Epithelial cell of proximal tubule (primary cell): ENCODE data around the gene TSPAN1. TPM values are rescaled to one million over a fixed set of nuclear protein-coding genes. Genes with fewer than 3 reads are reported as not detected.
A peak's percentile ranks its signal among the peaks of the same experiment; 100 is the strongest.

Experiments
- DNase-seq: peaks from one replicate; pipeline ENCODE4 v3.0.0-alpha.2; 2011; ENCODE audit warnings: low read depth
- H3K4me3 ChIP-seq: 2 replicates; pipeline ENCODE4 v1.5.1; 2011; ENCODE audit warnings: low read depth, mild to moderate bottlenecking, low read length
- total RNA-seq: library from RNA; depleted of rRNA; stranded (reverse); fragments of >200 nt; gene quantifications from 2 replicates; pipeline ENCODE4 v1.2.3, GENCODE V29; 2015
- TF ChIP-seq, protein P1 (sequence below): conservative IDR thresholded peaks from 2 replicates; pipeline ENCODE4 v1.5.1; 2012; ENCODE audit warnings: low read depth, mild to moderate bottlenecking, low read length

The TSPAN1 gene
- total RNA-seq, 1 donor from 2014 or later = 117 TPM

DNA sequence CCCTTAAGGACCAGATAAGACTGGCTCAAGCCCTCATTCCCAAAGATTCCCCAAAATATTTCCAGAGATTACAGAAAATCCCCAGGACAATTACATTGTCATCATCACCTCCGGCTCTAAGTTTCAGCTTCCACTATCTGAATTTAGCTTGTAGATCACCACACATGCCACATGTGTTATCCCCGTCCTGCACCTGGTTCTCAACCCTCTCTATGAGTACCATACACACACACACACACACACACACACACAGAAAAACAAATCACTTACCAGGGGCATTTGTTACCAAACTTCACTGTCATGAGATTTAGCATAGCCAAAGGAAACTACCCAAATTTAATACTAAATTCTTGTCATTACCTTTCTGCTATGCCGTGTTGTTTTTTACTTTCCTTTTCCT, 15.4 kb upstream of the TSPAN1 start:
- no peak overlapping the region for H3K4me3 ChIP-seq
- no peak for DNase-seq
- TF ChIP-seq, protein P1, sequence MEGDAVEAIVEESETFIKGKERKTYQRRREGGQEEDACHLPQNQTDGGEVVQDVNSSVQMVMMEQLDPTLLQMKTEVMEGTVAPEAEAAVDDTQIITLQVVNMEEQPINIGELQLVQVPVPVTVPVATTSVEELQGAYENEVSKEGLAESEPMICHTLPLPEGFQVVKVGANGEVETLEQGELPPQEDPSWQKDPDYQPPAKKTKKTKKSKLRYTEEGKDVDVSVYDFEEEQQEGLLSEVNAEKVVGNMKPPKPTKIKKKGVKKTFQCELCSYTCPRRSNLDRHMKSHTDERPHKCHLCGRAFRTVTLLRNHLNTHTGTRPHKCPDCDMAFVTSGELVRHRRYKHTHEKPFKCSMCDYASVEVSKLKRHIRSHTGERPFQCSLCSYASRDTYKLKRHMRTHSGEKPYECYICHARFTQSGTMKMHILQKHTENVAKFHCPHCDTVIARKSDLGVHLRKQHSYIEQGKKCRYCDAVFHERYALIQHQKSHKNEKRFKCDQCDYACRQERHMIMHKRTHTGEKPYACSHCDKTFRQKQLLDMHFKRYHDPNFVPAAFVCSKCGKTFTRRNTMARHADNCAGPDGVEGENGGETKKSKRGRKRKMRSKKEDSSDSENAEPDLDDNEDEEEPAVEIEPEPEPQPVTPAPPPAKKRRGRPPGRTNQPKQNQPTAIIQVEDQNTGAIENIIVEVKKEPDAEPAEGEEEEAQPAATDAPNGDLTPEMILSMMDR = no peak

DNA sequence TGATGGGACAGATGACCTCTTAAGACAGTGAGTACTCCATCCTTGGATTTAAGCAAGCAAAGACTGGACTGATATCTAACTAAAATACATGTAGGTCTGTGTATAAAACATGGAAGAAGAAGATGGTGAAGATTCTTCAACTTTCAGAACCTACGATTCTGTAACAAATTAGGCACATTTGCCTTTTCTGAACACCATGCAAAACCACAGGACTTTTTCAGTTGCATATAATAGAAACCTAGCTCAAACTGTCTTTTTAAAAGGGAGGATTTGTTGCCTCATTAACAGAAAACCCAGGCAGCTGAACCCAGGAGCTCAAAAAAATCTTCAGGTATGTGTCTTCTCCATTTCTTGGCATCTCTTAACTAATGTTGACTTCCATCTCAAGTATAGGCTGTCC, 14.7 kb upstream of the TSPAN1 start:
- DNase-seq = no peak
- no peak overlapping the region for H3K4me3 ChIP-seq
- TF ChIP-seq, protein P1 = no peak

DNA sequence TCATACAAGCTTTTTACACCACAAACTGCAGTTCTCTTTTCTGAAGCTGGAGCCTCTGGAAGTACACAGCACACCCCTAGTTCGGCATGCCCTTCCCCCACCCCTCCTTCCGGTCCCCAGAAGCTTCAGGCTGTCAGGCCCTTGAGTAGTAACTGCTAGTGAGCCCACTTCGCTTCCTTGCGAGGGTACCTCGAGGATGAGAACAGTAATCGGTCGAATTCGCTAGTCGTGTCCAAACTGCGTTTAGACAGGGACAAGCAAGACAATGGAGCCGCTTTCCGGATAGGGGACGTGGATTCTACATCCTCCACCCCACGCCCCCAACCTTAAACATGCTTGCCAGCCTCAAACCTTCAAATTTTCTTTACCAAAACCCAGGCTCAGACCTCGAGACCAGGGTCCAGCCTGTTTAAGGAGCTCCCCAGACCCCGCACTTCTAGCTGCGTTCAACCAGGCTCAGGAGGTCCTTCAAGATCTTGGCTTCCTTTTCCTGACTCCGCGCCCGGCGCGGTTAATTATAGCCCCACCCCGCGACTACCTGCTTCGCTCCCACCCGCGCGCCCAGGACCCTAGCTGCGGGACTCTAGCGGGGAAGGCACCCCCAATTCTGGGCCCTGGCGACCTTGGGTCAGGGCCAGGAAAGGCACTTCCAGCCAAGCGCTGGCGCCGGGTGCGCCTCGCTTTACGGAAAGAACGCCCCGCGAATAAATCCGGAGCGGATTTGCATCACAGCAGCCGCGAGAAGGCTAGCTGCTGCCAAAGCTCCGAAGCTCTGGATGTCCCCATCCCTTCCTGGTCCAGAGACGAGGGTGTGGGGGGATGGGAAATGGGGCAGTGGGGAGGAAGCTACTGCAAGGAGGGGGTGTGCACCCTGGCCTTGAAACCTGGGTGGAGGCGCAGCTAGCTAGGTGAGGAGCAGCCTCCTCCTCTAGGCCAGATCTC, 8.1 kb upstream of the TSPAN1 start:
- TF ChIP-seq, protein P1 = no peak
- peak overlapping the region; percentile 35 for H3K4me3 ChIP-seq
- no peak for DNase-seq

- TF ChIP-seq, protein P1 = no peak
- DNase-seq = no peak
- no peak overlapping the region for H3K4me3 ChIP-seq
These were observed 6.4 kb upstream of the TSPAN1 start for GRCh38 chr1:46168477-46168876.

DNA sequence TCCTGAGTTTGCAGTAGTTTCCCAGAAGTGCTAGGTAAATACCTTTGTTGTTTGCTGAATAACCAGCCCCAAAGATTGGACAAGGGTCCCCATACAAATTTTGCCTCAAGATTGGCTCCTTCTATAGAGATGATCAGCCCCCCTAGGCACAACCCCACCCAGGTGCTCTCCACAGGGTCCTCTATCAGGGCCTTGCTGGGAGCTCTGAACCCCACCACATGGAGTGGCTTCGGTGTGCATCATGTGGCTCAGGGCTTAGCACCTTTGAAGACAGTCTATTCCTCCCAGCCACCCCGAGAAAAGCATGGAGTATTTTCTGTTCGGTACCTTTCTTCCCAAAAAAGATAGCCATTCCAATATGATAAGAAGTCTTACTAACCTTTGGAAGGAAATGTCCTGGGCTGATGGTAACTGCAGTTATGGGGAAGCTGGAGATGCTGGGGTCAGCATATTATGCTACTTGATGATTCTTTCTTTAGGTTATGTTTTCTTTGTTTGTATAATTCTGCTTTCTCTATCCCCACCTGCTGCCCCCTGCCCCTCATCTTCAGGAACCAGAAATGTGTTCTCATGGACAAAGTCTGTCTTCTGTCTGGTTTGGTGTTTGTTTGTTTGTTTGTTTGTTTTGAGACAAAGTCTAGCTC, 5.0 kb upstream of the TSPAN1 start:
- TF ChIP-seq, protein P1 = no peak
- no peak overlapping the region for H3K4me3 ChIP-seq
- no peak for DNase-seq

GRCh38 chr1:46171351-46171750, 3.5 kb upstream of the TSPAN1 start:
- TF ChIP-seq, protein P1 = no peak
- DNase-seq = no peak
- no peak overlapping the region for H3K4me3 ChIP-seq
